ENCODE data around the gene DHRS13.

DNA sequence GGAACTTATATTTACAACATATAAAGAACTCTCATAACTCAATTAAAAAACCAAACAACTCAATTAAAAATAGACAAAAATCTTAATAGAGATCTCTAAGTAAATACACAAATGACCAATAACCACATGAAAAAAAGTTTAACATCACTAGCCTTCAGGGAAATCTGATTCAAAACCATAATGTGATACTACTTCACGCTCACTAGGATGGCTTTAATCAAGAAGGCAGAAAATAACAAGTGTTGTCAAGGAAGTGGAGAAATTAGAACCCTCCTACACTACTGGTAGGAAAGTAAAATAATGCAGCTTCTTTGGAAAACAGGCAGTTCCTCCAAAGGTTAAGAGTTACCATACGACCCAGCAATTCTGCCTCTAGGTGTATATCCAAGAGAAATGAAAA, 40.0 kb upstream of the DHRS13 start:
- TF ChIP-seq, protein P1, sequence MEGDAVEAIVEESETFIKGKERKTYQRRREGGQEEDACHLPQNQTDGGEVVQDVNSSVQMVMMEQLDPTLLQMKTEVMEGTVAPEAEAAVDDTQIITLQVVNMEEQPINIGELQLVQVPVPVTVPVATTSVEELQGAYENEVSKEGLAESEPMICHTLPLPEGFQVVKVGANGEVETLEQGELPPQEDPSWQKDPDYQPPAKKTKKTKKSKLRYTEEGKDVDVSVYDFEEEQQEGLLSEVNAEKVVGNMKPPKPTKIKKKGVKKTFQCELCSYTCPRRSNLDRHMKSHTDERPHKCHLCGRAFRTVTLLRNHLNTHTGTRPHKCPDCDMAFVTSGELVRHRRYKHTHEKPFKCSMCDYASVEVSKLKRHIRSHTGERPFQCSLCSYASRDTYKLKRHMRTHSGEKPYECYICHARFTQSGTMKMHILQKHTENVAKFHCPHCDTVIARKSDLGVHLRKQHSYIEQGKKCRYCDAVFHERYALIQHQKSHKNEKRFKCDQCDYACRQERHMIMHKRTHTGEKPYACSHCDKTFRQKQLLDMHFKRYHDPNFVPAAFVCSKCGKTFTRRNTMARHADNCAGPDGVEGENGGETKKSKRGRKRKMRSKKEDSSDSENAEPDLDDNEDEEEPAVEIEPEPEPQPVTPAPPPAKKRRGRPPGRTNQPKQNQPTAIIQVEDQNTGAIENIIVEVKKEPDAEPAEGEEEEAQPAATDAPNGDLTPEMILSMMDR (conservative IDR thresholded peaks at IDR 0.05 in 1 of 2, IDR thresholded peaks at IDR 0.05 in 1 of 2; ENCODE audit: low read depth in 1 of 2, low read length in 2 of 2), result no peak
- no peak for TF ChIP-seq EZH2 (IDR thresholded peaks at IDR 0.05; ENCODE audit: low read length, missing control alignments)

Data from fibroblast of lung (primary cell).